NB4 (cell line): Measurements from ENCODE around the gene ACTN1.

Source experiments
- MAX ChIP-seq: IDR thresholded peaks from 2 replicates; pipeline ENCODE4 v1.6.1; 2011; ENCODE audit warnings: low read depth, low read length
- MYC ChIP-seq: IDR thresholded peaks from 2 replicates; pipeline ENCODE4 v1.6.1; 2011; ENCODE audit warnings: low read depth, low read length
- POLR2A ChIP-seq: IDR thresholded peaks from 2 replicates; pipeline ENCODE4 v1.6.1; 2011; ENCODE audit warnings: mild to moderate bottlenecking; ENCODE audit not compliant: insufficient read length; ENCODE audit errors: extremely low read depth
- TF ChIP-seq, protein P1 (sequence below): IDR thresholded peaks from one replicate; pipeline ENCODE4 v1.5.1; 2012; ENCODE audit warnings: low read depth, low read length

DNA sequence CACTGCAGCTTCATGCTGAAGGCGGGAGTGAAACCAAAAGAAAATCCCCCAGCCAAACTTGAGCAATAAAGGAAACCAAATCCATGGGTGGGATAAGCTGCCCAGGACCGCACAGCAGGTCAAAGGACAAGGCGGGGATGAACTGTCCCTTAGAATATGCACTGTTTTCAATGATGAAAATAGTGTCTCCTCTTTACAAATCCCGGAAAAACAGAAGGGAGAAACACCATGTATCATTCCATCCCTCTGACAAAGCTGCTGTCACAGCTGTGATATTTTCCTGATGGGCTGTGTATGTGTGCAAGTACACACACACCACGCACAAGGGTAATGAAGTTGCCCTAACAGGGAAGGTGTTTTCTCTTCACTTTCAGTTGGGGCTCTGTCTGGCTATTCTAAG, 70.3 kb downstream of the ACTN1 start:
- TF ChIP-seq, protein P1, sequence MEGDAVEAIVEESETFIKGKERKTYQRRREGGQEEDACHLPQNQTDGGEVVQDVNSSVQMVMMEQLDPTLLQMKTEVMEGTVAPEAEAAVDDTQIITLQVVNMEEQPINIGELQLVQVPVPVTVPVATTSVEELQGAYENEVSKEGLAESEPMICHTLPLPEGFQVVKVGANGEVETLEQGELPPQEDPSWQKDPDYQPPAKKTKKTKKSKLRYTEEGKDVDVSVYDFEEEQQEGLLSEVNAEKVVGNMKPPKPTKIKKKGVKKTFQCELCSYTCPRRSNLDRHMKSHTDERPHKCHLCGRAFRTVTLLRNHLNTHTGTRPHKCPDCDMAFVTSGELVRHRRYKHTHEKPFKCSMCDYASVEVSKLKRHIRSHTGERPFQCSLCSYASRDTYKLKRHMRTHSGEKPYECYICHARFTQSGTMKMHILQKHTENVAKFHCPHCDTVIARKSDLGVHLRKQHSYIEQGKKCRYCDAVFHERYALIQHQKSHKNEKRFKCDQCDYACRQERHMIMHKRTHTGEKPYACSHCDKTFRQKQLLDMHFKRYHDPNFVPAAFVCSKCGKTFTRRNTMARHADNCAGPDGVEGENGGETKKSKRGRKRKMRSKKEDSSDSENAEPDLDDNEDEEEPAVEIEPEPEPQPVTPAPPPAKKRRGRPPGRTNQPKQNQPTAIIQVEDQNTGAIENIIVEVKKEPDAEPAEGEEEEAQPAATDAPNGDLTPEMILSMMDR, result no peak
- TF ChIP-seq POLR2A, result no peak
- no peak for TF ChIP-seq MYC
- no peak for TF ChIP-seq MAX
